Measurements from ENCODE around the gene ARFGEF3. TPM values are rescaled to one million over a fixed set of nuclear protein-coding genes. Genes with fewer than 3 reads are reported as not detected.
A peak's percentile ranks its signal among the peaks of the same experiment; 100 is the strongest.

ARFGEF3 gene
- total and polyA plus RNA-seq, 2 experiments from 2014 or later = 0.43 to 1.1 TPM

GRCh38 chr6:138215093-138215782 is 53.5 kb downstream of the ARFGEF3 start:
- no peak for DNase-seq (ENCODE audit: low read depth in 1 of 2, low spot score in 1 of 2)
- Histone ChIP-seq H3K27ac (no peak overlapping the region), H3K27me3 (peaks cover 6% of the 10 kb centered on the region), H3K4me1 (ENCODE audit: low read depth) (no peaks in the 10 kb centered on the region), H3K36me3 (no peaks in the 10 kb centered on the region), H3K4me3 (no peak overlapping the region), H3K9me3 (ENCODE audit: low read depth) (no peaks in the 10 kb centered on the region)
- no peak for TF ChIP-seq CTCF (IDR thresholded peaks at IDR 0.05; ENCODE audit: low read depth, low read length)

GRCh38 chr6:138218449-138218848 is 56.7 kb downstream of the ARFGEF3 start, which contains the start of gene PBOV1:
Gene PBOV1, minus strand, starts transcription at chr6:138218491. Its CDS starts 96 bp downstream, at chr6:138218395.
- Histone ChIP-seq H3K36me3 (no peaks in the 10 kb centered on the region), H3K4me3 (no peak within 1 kb of the TSS), H3K27me3 (peaks cover 6% of the 10 kb centered on the region), H3K4me1 (ENCODE audit: low read depth) (no peaks in the 10 kb centered on the region), H3K27ac (no peak within 1 kb of the TSS), H3K9me3 (ENCODE audit: low read depth) (no peaks in the 10 kb centered on the region)
- DNase-seq (ENCODE audit: low read depth in 1 of 2, low spot score in 1 of 2) = no peak
- TF ChIP-seq CTCF (IDR thresholded peaks at IDR 0.05; ENCODE audit: low read depth, low read length) = no peak

GRCh38 chr6:138219398-138219797 is 57.7 kb downstream of the ARFGEF3 start:
- Histone ChIP-seq H3K4me1 (ENCODE audit: low read depth) (no peaks in the 10 kb centered on the region), H3K27ac (no peak overlapping the region), H3K4me3 (no peak overlapping the region), H3K27me3 (peaks cover 6% of the 10 kb centered on the region), H3K9me3 (ENCODE audit: low read depth) (no peaks in the 10 kb centered on the region), H3K36me3 (no peaks in the 10 kb centered on the region)
- no peak for DNase-seq (ENCODE audit: low read depth in 1 of 2, low spot score in 1 of 2)
- TF ChIP-seq CTCF (IDR thresholded peaks at IDR 0.05; ENCODE audit: low read depth, low read length) = no peak

GRCh38 chr6:138219901-138220300 is 58.2 kb downstream of the ARFGEF3 start:
- Histone ChIP-seq H3K4me1 (ENCODE audit: low read depth) (no peaks in the 10 kb centered on the region), H3K36me3 (no peaks in the 10 kb centered on the region), H3K9me3 (ENCODE audit: low read depth) (no peaks in the 10 kb centered on the region), H3K4me3 (no peak overlapping the region), H3K27ac (no peak overlapping the region), H3K27me3 (peaks cover 5% of the 10 kb centered on the region)
- DNase-seq (ENCODE audit: low read depth in 1 of 2, low spot score in 1 of 2) = no peak
- TF ChIP-seq CTCF (IDR thresholded peaks at IDR 0.05; ENCODE audit: low read depth, low read length) = no peak

- Histone ChIP-seq H3K9me3 (ENCODE audit: low read depth) (no peaks in the 10 kb centered on the region), H3K27ac (no peak overlapping the region)
Measured at GRCh38 chr6:138222901-138223546, 61.3 kb downstream of the ARFGEF3 start.

More at GRCh38 chr6:138222901-138223546, 61.3 kb downstream of the ARFGEF3 start:
- Histone ChIP-seq H3K36me3 (no peaks in the 10 kb centered on the region), H3K4me3 (no peak overlapping the region), H3K4me1 (ENCODE audit: low read depth) (no peaks in the 10 kb centered on the region), H3K27me3 (no peaks in the 10 kb centered on the region)
- peak in 1 of 2 donors; percentile 23 for DNase-seq (ENCODE audit: low read depth in 1 of 2, low spot score in 1 of 2)
- no peak for TF ChIP-seq CTCF (IDR thresholded peaks at IDR 0.05; ENCODE audit: low read depth, low read length)
